ENCODE data around the gene TMEM247.

DNA sequence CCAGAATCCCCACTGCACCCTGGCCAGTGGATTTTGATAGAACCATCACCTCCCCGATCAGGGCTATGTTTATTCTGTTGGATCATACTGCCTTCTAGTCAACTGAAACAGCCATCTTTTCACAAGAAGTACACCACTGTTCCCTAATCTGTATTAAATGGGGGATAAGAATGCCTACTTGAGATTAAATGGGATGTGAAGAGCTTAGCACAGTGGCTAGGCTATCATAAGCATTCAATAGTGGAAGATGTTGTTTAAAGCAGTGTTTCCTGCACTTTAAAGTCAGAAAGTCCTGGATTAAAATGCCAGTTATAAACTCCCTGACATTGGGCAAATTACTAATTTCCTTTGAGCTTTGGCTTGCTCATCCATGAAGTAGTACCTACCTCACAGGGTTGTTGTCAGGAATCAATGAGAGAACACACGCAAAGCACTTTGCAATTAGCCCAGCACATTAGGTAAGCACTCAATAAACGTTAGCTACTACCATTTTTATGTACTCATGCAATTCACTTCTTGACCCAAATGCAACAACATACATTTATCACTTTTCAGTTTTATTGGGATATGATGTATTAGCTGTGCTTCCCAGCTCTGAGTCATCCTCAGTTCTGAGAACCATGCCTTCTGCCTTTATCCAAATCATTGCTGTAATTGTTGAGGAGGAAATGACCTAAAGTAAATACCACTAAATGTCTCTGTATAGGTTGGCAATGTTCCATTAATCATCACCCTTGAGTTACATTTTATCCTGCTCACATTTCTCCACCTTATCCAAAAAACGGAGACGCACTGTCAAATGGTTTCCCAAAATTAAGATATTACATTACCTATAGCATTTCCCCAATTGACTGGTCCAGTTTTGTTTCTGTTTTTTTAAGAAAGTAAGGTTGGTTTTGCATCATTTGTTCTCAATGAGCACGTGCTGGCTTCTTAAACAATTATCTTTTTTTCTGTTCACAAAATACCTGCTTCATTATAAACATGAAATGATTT lies 2.1 kb downstream of the TMEM247 start:
- TF ChIP-seq, protein P1, sequence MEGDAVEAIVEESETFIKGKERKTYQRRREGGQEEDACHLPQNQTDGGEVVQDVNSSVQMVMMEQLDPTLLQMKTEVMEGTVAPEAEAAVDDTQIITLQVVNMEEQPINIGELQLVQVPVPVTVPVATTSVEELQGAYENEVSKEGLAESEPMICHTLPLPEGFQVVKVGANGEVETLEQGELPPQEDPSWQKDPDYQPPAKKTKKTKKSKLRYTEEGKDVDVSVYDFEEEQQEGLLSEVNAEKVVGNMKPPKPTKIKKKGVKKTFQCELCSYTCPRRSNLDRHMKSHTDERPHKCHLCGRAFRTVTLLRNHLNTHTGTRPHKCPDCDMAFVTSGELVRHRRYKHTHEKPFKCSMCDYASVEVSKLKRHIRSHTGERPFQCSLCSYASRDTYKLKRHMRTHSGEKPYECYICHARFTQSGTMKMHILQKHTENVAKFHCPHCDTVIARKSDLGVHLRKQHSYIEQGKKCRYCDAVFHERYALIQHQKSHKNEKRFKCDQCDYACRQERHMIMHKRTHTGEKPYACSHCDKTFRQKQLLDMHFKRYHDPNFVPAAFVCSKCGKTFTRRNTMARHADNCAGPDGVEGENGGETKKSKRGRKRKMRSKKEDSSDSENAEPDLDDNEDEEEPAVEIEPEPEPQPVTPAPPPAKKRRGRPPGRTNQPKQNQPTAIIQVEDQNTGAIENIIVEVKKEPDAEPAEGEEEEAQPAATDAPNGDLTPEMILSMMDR (conservative IDR thresholded peaks at IDR 0.05; ENCODE audit: low read depth, low read length), result no peak
- no peak for TF ChIP-seq EZH2 (IDR thresholded peaks at IDR 0.05; ENCODE audit: borderline replicate concordance, low read depth, low read length, poor library complexity, severe bottlenecking)

Data from A673 (cell line).